ENCODE measurements around the gene IGFBP7.

DNA sequence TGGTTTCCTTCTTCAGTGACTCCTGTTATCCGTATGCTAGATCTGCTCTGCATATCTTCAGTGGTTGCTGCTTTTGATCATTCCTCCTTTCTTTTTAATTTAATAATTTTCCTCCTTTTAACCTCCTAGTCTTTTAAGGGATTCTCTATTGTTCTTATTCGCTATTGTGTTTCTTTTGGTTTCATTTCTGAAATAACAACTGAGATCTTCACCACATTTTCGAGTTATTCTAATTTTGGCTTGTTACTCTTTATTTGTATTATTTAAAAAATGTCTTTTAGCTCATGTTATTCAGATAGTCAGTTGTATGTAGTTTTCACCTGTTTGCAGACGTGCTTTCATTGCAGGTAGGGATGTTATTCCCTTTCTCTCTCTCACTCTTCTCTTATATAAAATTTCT is 24.9 kb downstream of the IGFBP7 start:
- TF ChIP-seq ZNF274 (IDR thresholded peaks at IDR 0.05; ENCODE audit: low read depth, low read length) (no peak), SUZ12 (IDR thresholded peaks at IDR 0.05; ENCODE audit: extremely low read depth, insufficient read depth, insufficient read length) (no peak), YY1 (IDR thresholded peaks at IDR 0.05; ENCODE audit: insufficient read depth, insufficient read length) (no peak)
